HCT116 (cell line): ENCODE measurements around the gene STK32B. TPM values are rescaled to one million over a fixed set of nuclear protein-coding genes. Genes with fewer than 3 reads are reported as not detected.

Experiments used
- ATAC-seq: fragments of 200-7000 bp; cut with Tn5 transposase; 2 replicates; pipeline ENCODE4 v1.9.1; 2020; ENCODE audit warnings: mild to moderate bottlenecking, moderate library complexity
- BruUV-seq: library from RNA; stranded (reverse); fragments of 400-500 nt; replicated peaks from 2 replicates; lab custom pipeline; 2021; lab: Mats Ljungman, UMichigan
- CTCF ChIA-PET: fragments of 300-600 bp; sonication (Branson Sonifier 250); formaldehyde crosslinking; loops from one replicate; lab custom pipeline; 2021; ENCODE audit warnings: antibody characterized with exemption; lab: Charles Lee
- POLR2A ChIA-PET: fragments of 300-600, 350-600 bp; sonication (Branson Sonifier 250); formaldehyde crosslinking; loops from one replicate; lab custom pipeline; 2021; ENCODE audit warnings: antibody characterized with exemption; lab: Charles Lee
- RAD21 ChIA-PET, 2 experiments: fragments of 300-600 bp; sonication (Branson Sonifier 250); formaldehyde crosslinking; loops; one replicate each; lab custom pipeline; 2023; ENCODE audit warnings: low total read pairs in 2 of 2; ENCODE audit not compliant: uncharacterized antibody in 2 of 2, unreplicated experiment in 2 of 2, low non-redundant PET in 1 of 2; lab: Charles Lee
- DNase-seq: peaks from one replicate; pipeline ENCODE4 v3.0.0-alpha.2; 2010; ENCODE audit warnings: low read depth, low spot score
- H2AFZ ChIP-seq: fragments of 200-600 bp; shearing (Covaris generic), sonication (generic); 2 replicates; pipeline ENCODE4 v1.6.1; 2017; ENCODE audit warnings: low read depth, mixed run types, mixed read lengths, antibody characterized with exemption, low read length; ENCODE audit not compliant: poor library complexity, severe bottlenecking
- H3K27ac ChIP-seq: 2 replicates; pipeline ENCODE4 v1.5.1; 2012; ENCODE audit warnings: low read depth, low read length
- H3K27me3 ChIP-seq: fragments of 200-600 bp; sonication (generic); 2 replicates; pipeline ENCODE4 v1.6.1; 2016; ENCODE audit warnings: mixed run types, low read length, mixed read lengths; ENCODE audit not compliant: insufficient read depth
- H3K36me3 ChIP-seq, 2 experiments: fragments of 200-500 bp in 1 of 2; fragments of 200-600 bp in 1 of 2; sonication (Bioruptor generic) in 1 of 2; sonication (generic) in 1 of 2; 2 replicates each; pipeline versions ENCODE4 v1.5.1 to v1.6.1; 2014 to 2016; ENCODE audit warnings: low read length in 2 of 2, inconsistent platforms in 1 of 2, mixed read lengths in 1 of 2, mixed run types in 1 of 2; ENCODE audit not compliant: insufficient read depth in 2 of 2, control insufficient read depth in 1 of 2
- H3K4me1 ChIP-seq, 2 experiments: fragments of 200-600 bp in 1 of 2; sonication (generic) in 1 of 2; 2 replicates each; pipeline versions ENCODE4 v1.5.1 to v1.6.1; 2012 to 2017; ENCODE audit warnings: low read length in 2 of 2, inconsistent platforms in 1 of 2, mild to moderate bottlenecking in 1 of 2, mixed read lengths in 1 of 2, mixed run types in 1 of 2, moderate library complexity in 1 of 2; ENCODE audit not compliant: insufficient read depth in 2 of 2, control insufficient read depth in 1 of 2
- H3K4me2 ChIP-seq: fragments of 200-600 bp; sonication (generic); 2 replicates; pipeline ENCODE4 v1.6.1; 2017; ENCODE audit warnings: mixed run types, low read length, mixed read lengths
- H3K4me3 ChIP-seq, 2 experiments: fragments of 200-600 bp in 1 of 2; sonication (generic) in 1 of 2; replicated peaks in 1 of 2; 2 replicates each; pipeline ENCODE4 v1.5.1; 2011 to 2016; ENCODE audit warnings: low read length in 2 of 2, control low read depth in 1 of 2, low read depth in 1 of 2, mild to moderate bottlenecking in 1 of 2, mixed read lengths in 1 of 2, mixed run types in 1 of 2
- H3K79me2 ChIP-seq: fragments of 200-600 bp; sonication (generic); 2 replicates; pipeline ENCODE4 v1.6.1; 2017; ENCODE audit warnings: mild to moderate bottlenecking, mixed run types, low read length, moderate library complexity, mixed read lengths; ENCODE audit not compliant: insufficient read depth
- H3K9ac ChIP-seq: fragments of 200-600 bp; sonication (generic); 2 replicates; pipeline ENCODE4 v1.6.1; 2016; ENCODE audit warnings: low read length, mixed read lengths
- H3K9me2 ChIP-seq: fragments of 200-600 bp; sonication (generic), shearing (Covaris generic); 2 replicates; pipeline ENCODE4 v1.6.1; 2017; ENCODE audit warnings: mixed run types, mild to moderate bottlenecking, moderate library complexity; ENCODE audit not compliant: insufficient read depth
- H3K9me3 ChIP-seq, 2 experiments: fragments of 200-500 bp in 1 of 2; fragments of 200-600 bp in 1 of 2; sonication (Bioruptor generic) in 1 of 2; sonication (generic) in 1 of 2; 2 replicates each; pipeline ENCODE4 v1.6.1; 2014 to 2017; ENCODE audit warnings: low read length in 2 of 2, mixed read lengths in 2 of 2, inconsistent platforms in 1 of 2, low read depth in 1 of 2, mild to moderate bottlenecking in 1 of 2, mixed run types in 1 of 2, moderate library complexity in 1 of 2; ENCODE audit not compliant: control insufficient read depth in 1 of 2, insufficient read depth in 1 of 2
- H4K20me1 ChIP-seq: fragments of 200-600 bp; sonication (generic), shearing (Covaris generic); 2 replicates; pipeline ENCODE4 v1.6.1; 2017; ENCODE audit warnings: mixed run types, mild to moderate bottlenecking, moderate library complexity; ENCODE audit not compliant: insufficient read depth
- ATF3 ChIP-seq: IDR thresholded peaks from 2 replicates; pipeline ENCODE4 v1.6.1; 2012
- CBX3 ChIP-seq: IDR thresholded peaks from 2 replicates; pipeline ENCODE4 v1.6.1; 2012; ENCODE audit warnings: low read depth
- CTCF ChIP-seq, 3 experiments: fragments of 200-600 bp in 1 of 3; sonication (generic) in 1 of 3; IDR thresholded peaks in 2 of 3; conservative IDR thresholded peaks in 1 of 3; 2 replicates each; pipeline ENCODE4 v1.5.1; 2012 to 2017; ENCODE audit warnings: low read depth in 2 of 3, low read length in 2 of 3, antibody characterized with exemption in 1 of 3, borderline replicate concordance in 1 of 3, control low read depth in 1 of 3, mild to moderate bottlenecking in 1 of 3, mixed read lengths in 1 of 3, mixed run types in 1 of 3, moderate library complexity in 1 of 3; ENCODE audit not compliant: insufficient read depth in 1 of 3
- ELF1 ChIP-seq: IDR thresholded peaks from 2 replicates; pipeline ENCODE4 v1.6.1; 2012; ENCODE audit warnings: low read depth, borderline replicate concordance
- EZH2 ChIP-seq: fragments of 200-600 bp; sonication (generic); IDR thresholded peaks from 2 replicates; pipeline ENCODE4 v1.6.1; 2017; ENCODE audit warnings: antibody characterized with exemption, mixed run types
- EZH2phosphoT487 ChIP-seq: fragments of 200-600 bp; IDR thresholded peaks from 2 replicates; pipeline ENCODE4 v1.6.1; 2018; ENCODE audit warnings: antibody characterized with exemption, borderline replicate concordance
- FOSL1 ChIP-seq: IDR thresholded peaks from 2 replicates; pipeline ENCODE4 v1.6.1; 2012; ENCODE audit warnings: low read depth
- POLR2A ChIP-seq: IDR thresholded peaks from 2 replicates; pipeline ENCODE4 v1.7.0; 2011; ENCODE audit warnings: borderline replicate concordance; ENCODE audit not compliant: insufficient read depth, insufficient read length; ENCODE audit errors: extremely low read depth
- RAD21 ChIP-seq: IDR thresholded peaks from 2 replicates; pipeline ENCODE4 v1.6.1; 2012; ENCODE audit warnings: low read depth, mild to moderate bottlenecking
- SP1 ChIP-seq: IDR thresholded peaks from 2 replicates; pipeline ENCODE4 v1.6.1; 2012; ENCODE audit warnings: low read depth
- TCF7L2 ChIP-seq: IDR thresholded peaks from 2 replicates; pipeline ENCODE4 v1.7.0; 2011; ENCODE audit warnings: borderline replicate concordance, inconsistent platforms; ENCODE audit not compliant: insufficient read depth, insufficient read length; ENCODE audit errors: extremely low read depth
- YY1 ChIP-seq: IDR thresholded peaks from 2 replicates; pipeline ENCODE4 v1.6.1; 2011; ENCODE audit warnings: low read length, low read depth, moderate library complexity, mild to moderate bottlenecking; ENCODE audit not compliant: insufficient replicate concordance; ENCODE audit errors: extremely low read depth
- ZBTB33 ChIP-seq: IDR thresholded peaks from 2 replicates; pipeline ENCODE4 v1.6.1; 2011; ENCODE audit warnings: mild to moderate bottlenecking, low read length, moderate library complexity; ENCODE audit not compliant: insufficient replicate concordance; ENCODE audit errors: extremely low read depth
- ZNF274 ChIP-seq: fragments of 200-500 bp; sonication (Bioruptor generic); IDR thresholded peaks from 2 replicates; pipeline ENCODE4 v1.6.1; 2014; ENCODE audit warnings: mild to moderate bottlenecking, low read depth, low read length, inconsistent platforms
- intact Hi-C: fragments of 100-400 bp; cut with micrococcal nuclease; formaldehyde crosslinking; loops from 2 replicates; pipeline ENCODE4 v1.10.0; 2022
- total RNA-seq: library from RNA; stranded (reverse); gene quantifications from one replicate; pipeline ENCODE4 v1.2.1, GENCODE V29; 2021; ENCODE audit not compliant: unreplicated experiment

The STK32B gene
- total RNA-seq, 1 experiment from 2014 or later, result not detected

GRCh38 chr4:5110901-5111300 lies 59.6 kb downstream of the STK32B start:
- intact Hi-C loops, result no loop called here
- CTCF ChIA-PET, result no interaction called here

GRCh38 chr4:5112333-5113095 lies 61.2 kb downstream of the STK32B start:
- no TSS peak for BruUV-seq

More at GRCh38 chr4:5110901-5111300, 59.6 kb downstream of the STK32B start:
- ChIA-PET POLR2A (no interaction called here), RAD21 (no interaction called here)
- no peak overlapping the region for H3K4me3 ChIP-seq
- ATAC-seq, result no peak
- H4K20me1 ChIP-seq, result no peaks in the 10 kb centered on the region
- H3K4me2 ChIP-seq, result no peak overlapping the region
- TF ChIP-seq RAD21, result no peak
- no peak for TF ChIP-seq CBX3
- H3K9me2 ChIP-seq, result no peaks in the 10 kb centered on the region
- no peaks in the 10 kb centered on the region for H3K36me3 ChIP-seq
- BruUV-seq, result no TSS peak
- peaks cover 68% of the 10 kb centered on the region for H3K27me3 ChIP-seq
- H3K9me3 ChIP-seq, result no peaks in the 10 kb centered on the region
- no peak for DNase-seq
- H3K79me2 ChIP-seq, result no peaks in the 10 kb centered on the region
- H3K27ac ChIP-seq, result no peak overlapping the region
- H2AFZ ChIP-seq, result no peak overlapping the region
- no peak overlapping the region for H3K9ac ChIP-seq
- no peaks in the 10 kb centered on the region for H3K4me1 ChIP-seq

More at GRCh38 chr4:5112333-5113095, 61.2 kb downstream of the STK32B start:
- Histone ChIP-seq H2AFZ (no peak overlapping the region), H3K4me3 (no peak overlapping the region), H3K9me2 (no peaks in the 10 kb centered on the region), H4K20me1 (no peaks in the 10 kb centered on the region), H3K9me3 (no peaks in the 10 kb centered on the region), H3K4me1 (no peaks in the 10 kb centered on the region), H3K79me2 (no peaks in the 10 kb centered on the region), H3K27me3 (peaks cover 64% of the 10 kb centered on the region), H3K27ac (no peak overlapping the region), H3K9ac (no peak overlapping the region), H3K4me2 (no peak overlapping the region), H3K36me3 (no peaks in the 10 kb centered on the region)
- ChIA-PET CTCF (no interaction called here), RAD21 (no interaction called here), POLR2A (no interaction called here)
- intact Hi-C loops, result no loop called here
- no peak for TF ChIP-seq POLR2A
- TF ChIP-seq TCF7L2, result no peak
- no peak for TF ChIP-seq EZH2
- TF ChIP-seq ZBTB33, result no peak
- TF ChIP-seq FOSL1, result no peak
- no peak for TF ChIP-seq SP1
- no peak for TF ChIP-seq ATF3
- no peak for TF ChIP-seq CTCF (IDR thresholded peaks at IDR 0.05 in 2 of 3, conservative IDR thresholded peaks at IDR 0.05 in 1 of 3; ENCODE audit: borderline replicate concordance in 1 of 3, insufficient read depth in 1 of 3, low read depth in 2 of 3, low read length in 2 of 3)
- TF ChIP-seq ZNF274, result no peak
- TF ChIP-seq YY1, result no peak
- TF ChIP-seq ELF1, result no peak
- no peak for TF ChIP-seq EZH2phosphoT487
- ATAC-seq (no peak), DNase-seq (no peak)
